Testis (tissue), 3 donors: ENCODE results near the gene UPK3A. TPM values are rescaled to one million over a fixed set of nuclear protein-coding genes. Genes with fewer than 3 reads are reported as not detected.

Source experiments
- DNase-seq: peaks from one replicate; pipeline ENCODE4 v3.0.0-alpha.2; 2019
- H3K27ac ChIP-seq, 2 donors: fragments of 200-600 bp; sonication (generic); one replicate each; pipeline ENCODE4 v1.5.1; 2019
- H3K27me3 ChIP-seq: fragments of 200-600 bp; sonication (generic); one replicate; pipeline ENCODE4 v1.5.1; 2019
- H3K36me3 ChIP-seq: fragments of 200-600 bp; sonication (generic); one replicate; pipeline ENCODE4 v1.5.1; 2017; ENCODE audit warnings: low read depth; ENCODE audit errors: missing control alignments
- H3K4me1 ChIP-seq: fragments of 200-600 bp; sonication (generic); one replicate; pipeline ENCODE4 v1.5.1; 2019
- H3K4me3 ChIP-seq, 2 donors: fragments of 200-600 bp; sonication (generic); one replicate each; pipeline ENCODE4 v1.5.1; 2017 to 2019
- H3K9me3 ChIP-seq: fragments of 200-600 bp; sonication (generic); one replicate; pipeline ENCODE4 v1.5.1; 2017
- POLR2A ChIP-seq: fragments of 450-650 bp; IDR thresholded peaks from one replicate; pipeline ENCODE4 v1.6.1; 2017; ENCODE audit warnings: antibody characterized with exemption, mild to moderate bottlenecking, moderate library complexity
- WGBS, 2 donors: methylation state at CpG; one replicate each; pipeline ENCODE4 v1.1.5; 2018; 5-methylcytosine and 5-hydroxymethylcytosine counted together
- intact Hi-C: fragments of 100-400 bp; cut with DNase I; formaldehyde crosslinking; loops from one replicate; pipeline ENCODE4 v1.15.1; 2023; ENCODE audit warnings: low total_unique reads
- polyA plus RNA-seq: library from polyadenylated mRNA; stranded (reverse); fragments of 350-450 nt; fragmentation: Illumina TruSeq; extraction: RNeasy Lipid Tissue Mini Kit (QIAGEN cat#74804); gene quantifications from one replicate; pipeline ENCODE4 v1.2.3, GENCODE V29; 2014; ENCODE audit warnings: low read depth, low replicate concordance; ENCODE audit not compliant: insufficient read depth
- total RNA-seq, 2 donors: library from RNA; depleted of rRNA; stranded (reverse); fragments of >200 nt; gene quantifications; one replicate each; pipeline ENCODE4 v1.2.3, GENCODE V29; 2016
- TF ChIP-seq, protein P1 (sequence below), 3 experiments: fragments of 450-650 bp in 2 of 3; fragments of 200-600 bp in 1 of 3; sonication (generic) in 1 of 3; IDR thresholded peaks; one replicate each; pipeline ENCODE4 v1.5.1; 2016 to 2019; ENCODE audit warnings: antibody characterized with exemption in 3 of 3, mild to moderate bottlenecking in 2 of 3, moderate library complexity in 1 of 3

UPK3A gene
- total and polyA plus RNA-seq, 3 donors from 2014 or later = not detected

DNA sequence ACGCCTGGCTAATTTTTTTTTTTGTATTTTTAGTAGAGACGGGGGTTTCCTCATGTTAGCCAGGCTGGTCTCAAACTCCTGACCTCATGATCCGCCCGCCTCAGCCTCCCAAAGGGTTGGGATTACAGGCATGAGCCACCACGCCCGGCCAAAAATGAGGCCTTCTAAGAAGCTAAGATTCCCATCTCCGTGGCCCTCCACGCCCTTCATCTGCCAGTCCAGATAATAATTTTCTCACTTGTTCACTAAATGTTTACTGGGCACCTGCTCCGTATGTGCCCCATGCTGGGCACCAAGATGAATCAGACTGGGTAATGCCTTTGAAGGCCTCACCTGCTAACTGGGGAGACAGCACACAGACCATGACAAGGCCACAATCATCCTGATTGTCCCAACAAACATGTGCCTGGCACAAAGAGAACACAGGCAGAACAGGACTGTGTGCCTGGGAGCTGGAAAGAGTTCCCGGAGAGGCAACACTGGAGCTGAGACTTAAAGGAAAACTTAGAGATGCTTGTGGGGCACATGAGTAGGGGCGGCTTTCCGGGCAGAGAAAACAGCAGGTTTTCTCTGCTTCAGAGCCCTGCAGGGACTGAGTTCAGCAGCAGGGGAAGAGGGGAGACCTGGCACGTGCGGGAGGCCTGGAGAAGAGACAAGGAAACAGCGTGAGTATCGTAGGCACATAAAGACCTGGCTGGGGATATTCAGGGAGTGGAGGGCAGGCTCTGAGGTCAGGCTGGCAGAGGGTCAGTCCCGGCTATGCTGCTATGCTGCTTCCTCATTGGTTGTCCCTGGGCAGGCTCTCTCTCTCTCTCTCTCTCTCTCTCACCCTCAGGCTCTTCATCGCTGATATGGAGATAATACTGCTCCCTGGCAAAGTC is 46.4 kb upstream of the UPK3A start:
- H3K9me3 ChIP-seq = no peaks in the 10 kb centered on the region
- no peak for TF ChIP-seq POLR2A
- TF ChIP-seq, protein P1, sequence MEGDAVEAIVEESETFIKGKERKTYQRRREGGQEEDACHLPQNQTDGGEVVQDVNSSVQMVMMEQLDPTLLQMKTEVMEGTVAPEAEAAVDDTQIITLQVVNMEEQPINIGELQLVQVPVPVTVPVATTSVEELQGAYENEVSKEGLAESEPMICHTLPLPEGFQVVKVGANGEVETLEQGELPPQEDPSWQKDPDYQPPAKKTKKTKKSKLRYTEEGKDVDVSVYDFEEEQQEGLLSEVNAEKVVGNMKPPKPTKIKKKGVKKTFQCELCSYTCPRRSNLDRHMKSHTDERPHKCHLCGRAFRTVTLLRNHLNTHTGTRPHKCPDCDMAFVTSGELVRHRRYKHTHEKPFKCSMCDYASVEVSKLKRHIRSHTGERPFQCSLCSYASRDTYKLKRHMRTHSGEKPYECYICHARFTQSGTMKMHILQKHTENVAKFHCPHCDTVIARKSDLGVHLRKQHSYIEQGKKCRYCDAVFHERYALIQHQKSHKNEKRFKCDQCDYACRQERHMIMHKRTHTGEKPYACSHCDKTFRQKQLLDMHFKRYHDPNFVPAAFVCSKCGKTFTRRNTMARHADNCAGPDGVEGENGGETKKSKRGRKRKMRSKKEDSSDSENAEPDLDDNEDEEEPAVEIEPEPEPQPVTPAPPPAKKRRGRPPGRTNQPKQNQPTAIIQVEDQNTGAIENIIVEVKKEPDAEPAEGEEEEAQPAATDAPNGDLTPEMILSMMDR (IDR thresholded peaks at IDR 0.05) = no peak
- no peak for DNase-seq
- H3K4me3 ChIP-seq = no peak overlapping the region
- H3K4me1 ChIP-seq = peaks cover 7% of the 10 kb centered on the region
- no peaks in the 10 kb centered on the region for H3K27me3 ChIP-seq
- H3K36me3 ChIP-seq = no peaks in the 10 kb centered on the region
- no peak overlapping the region for H3K27ac ChIP-seq
- intact Hi-C loops = no loop called here
- WGBS, 2 donors = 86 to 88% methylated on average over 18 of the region's 18 CpGs

DNA sequence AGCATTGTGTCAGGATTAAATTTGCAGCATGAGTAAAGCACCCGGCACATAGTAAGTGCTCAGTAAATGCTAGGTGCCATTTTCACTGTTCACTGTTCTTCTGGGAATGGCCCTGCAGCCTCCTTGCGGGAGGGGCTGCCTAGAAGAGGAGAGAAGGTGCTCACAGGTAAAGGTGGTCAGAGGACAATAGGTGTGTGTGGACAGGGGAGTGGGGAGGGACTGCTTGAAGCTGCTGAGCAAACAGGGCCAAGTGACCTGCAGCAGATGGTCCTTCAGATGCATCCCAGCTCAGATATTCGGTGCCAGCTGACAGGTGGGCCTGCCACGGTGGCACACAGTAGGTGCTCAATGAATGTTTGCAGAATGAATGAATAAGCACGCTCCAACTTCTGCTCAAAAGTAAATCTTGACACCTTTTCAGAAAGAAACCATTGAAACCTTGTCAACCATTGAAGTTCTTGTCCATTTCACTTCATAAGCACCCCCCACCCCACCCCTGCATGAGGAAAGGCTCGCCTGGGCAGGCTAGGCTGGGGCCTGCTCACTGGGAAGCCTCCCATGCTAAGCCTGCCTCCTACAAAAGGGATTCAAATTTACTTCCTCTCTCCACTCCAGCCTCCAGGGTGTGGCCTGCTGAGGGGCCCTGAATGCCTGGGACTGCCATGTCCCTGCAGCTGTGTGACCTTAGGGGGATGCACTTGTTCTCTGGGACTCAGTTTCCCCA is 45.6 kb upstream of the UPK3A start:
- Histone ChIP-seq H3K36me3 (no peaks in the 10 kb centered on the region), H3K27me3 (no peaks in the 10 kb centered on the region), H3K27ac (no peak overlapping the region), H3K4me1 (peaks cover 7% of the 10 kb centered on the region), H3K9me3 (no peaks in the 10 kb centered on the region), H3K4me3 (no peak overlapping the region)
- TF ChIP-seq, protein P1 (IDR thresholded peaks at IDR 0.05) = no peak
- no peak for TF ChIP-seq POLR2A
- no peak for DNase-seq
- intact Hi-C loops = no loop called here
- 66 to 79% methylated on average over 6 of the region's 6 CpGs for WGBS, 2 donors

DNA sequence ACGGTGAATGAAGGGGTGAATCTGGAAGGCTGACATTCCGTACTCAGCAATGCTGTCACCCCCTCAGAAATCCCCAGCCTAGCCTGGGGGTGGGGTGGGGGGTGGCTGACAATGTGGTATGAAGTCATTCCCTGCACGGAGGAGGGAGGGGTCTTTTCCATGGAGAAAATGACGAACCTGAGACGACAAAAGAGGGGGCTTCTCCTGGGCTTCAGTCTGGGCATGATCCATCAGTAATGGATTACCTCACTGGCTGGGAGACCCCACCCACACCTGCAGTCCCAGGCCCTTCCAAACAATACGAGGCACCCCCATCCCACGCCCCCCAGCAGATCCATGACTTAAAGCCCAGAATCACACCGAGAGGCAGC is 45.1 kb upstream of the UPK3A start:
- DNase-seq = no peak
- no peaks in the 10 kb centered on the region for H3K36me3 ChIP-seq
- H3K4me1 ChIP-seq = peaks cover 7% of the 10 kb centered on the region
- peak overlapping the region in 1 of 2 donors; percentile 31 for H3K27ac ChIP-seq
- WGBS, 2 donors = 47 to 51% methylated on average over 7 to 8 of the region's 8 CpGs
- H3K9me3 ChIP-seq = no peaks in the 10 kb centered on the region
- intact Hi-C loops = no loop called here
- H3K27me3 ChIP-seq = no peaks in the 10 kb centered on the region
- peak overlapping the region; percentile 60 to 77 for H3K4me3 ChIP-seq
- TF ChIP-seq, protein P1 (IDR thresholded peaks at IDR 0.05) = no peak
- no peak for TF ChIP-seq POLR2A

DNA sequence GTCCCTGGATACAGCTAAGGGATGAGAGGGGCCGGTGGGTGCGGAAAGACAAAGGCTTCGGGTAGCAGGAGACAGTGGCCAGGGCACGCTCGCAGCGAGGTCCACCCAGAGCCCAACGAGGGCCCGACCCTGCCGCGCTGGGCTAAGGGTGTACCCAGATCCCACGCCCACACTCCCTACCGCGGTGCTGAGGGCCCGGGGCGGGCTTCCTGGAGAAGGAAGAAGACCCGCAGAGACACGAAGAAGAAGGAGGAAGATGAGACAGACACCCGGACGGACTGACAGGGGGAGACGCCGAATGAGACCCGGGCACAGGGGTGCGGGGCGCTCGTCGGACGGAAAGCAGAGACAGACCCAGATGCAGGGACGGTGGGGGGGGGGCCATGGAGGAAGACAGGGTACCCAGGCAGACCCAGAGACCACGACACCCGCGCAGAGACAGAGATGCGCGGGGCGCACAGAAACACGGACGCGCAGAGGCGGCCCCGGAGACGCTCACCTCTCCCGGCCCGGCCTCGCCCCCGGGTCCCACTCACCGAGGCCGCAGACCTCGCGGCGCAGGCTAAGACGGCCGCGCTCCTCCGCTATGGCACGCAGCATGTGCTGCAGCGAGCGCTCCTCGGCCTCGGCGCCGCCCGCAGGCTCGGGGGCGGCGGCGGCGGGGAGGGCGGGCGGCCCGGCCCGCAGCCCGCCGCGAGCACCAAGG is 44.5 kb upstream of the UPK3A start:
- DNase-seq = no peak
- TF ChIP-seq, protein P1 (IDR thresholded peaks at IDR 0.05) = no peak
- TF ChIP-seq POLR2A = no peak
- H3K27ac ChIP-seq = peak overlapping the region in 1 of 2 donors; percentile 31
- H3K36me3 ChIP-seq = no peaks in the 10 kb centered on the region
- peak overlapping the region; percentile 60 to 77 for H3K4me3 ChIP-seq
- intact Hi-C loops = no loop called here
- no peaks in the 10 kb centered on the region for H3K9me3 ChIP-seq
- WGBS, 2 donors = 0 to 1% methylated on average over 9 to 57 of the region's 73 CpGs
- peaks cover 7% of the 10 kb centered on the region for H3K4me1 ChIP-seq
- H3K27me3 ChIP-seq = no peaks in the 10 kb centered on the region
